Right ventricle myocardium superior (tissue), 1 donor: ENCODE measurements around the gene PIGZ. TPM values are rescaled to one million over a fixed set of nuclear protein-coding genes. Genes with fewer than 3 reads are reported as not detected.

Source experiments
- ATAC-seq: fragments of 200-7000 bp; cut with Tn5 transposase; one replicate; pipeline ENCODE4 v1.9.1; 2020; ENCODE audit warnings: mild to moderate bottlenecking; ENCODE audit not compliant: poor library complexity
- DNase-seq: peaks from one replicate; pipeline ENCODE4 v3.0.0-alpha.2; 2020
- intact Hi-C: fragments of 100-400 bp; cut with DNase I; formaldehyde crosslinking; loops from one replicate; pipeline ENCODE4 v1.11.2; 2022
- long read RNA-seq: library from polyadenylated mRNA; unstranded; transcript quantifications from one replicate; pipeline ENCODE4 v2.0.0, GENCODE V29; 2021
- total RNA-seq: library from RNA; stranded (reverse); fragmentation: NEBNext Ultra II Directional; extraction: Animal tissue kit (Norgen Biotek cat#: 25700); gene quantifications from one replicate; pipeline ENCODE4 v1.2.1, GENCODE V29; 2021
- donor health status: DM: no; HTN: yes; CAD: no; lungs with severe emphysema.

Gene PIGZ
- 2.2 TPM for total RNA-seq
- long read RNA-seq, transcript PIGZ-202 (3 exons, 2,701 nt) = major isoform, 8 of 11 reads
- long read RNA-seq, partial matches to known transcripts = 0 of 11 reads
- long read RNA-seq, other reads (novel, unspliced or antisense) = 2 of 11 reads

GRCh38 chr3:196968233-196969133 lies at the start of gene PIGZ:
Gene PIGZ (minus strand): TSS chr3:196968833. CDS start chr3:196952031, 16,802 bp downstream.
- peak; percentile 69 for DNase-seq
- intact Hi-C loops = no loop called here
- peak; percentile 86 for ATAC-seq

DNA sequence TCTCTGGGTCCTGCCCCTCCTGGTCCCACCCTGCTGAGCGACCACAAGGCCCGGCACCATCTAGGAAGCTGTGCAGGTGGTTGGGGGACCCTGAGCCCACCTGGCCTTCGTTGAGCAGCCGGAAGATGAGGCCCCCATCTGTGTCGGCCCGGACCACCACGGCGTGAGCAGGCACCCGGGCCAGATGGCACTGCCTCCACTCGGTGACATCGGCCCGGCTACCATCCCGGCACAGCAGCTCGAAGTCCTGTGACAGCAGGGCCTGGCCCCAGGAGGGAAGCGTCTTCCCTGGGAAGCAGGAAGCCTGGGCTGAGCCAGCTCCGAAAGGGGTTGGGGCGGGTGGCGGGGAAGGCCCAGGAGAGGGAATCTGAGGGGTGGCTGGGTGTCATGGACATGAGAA lies 48.4 kb upstream of the PIGZ start:
- peak; percentile 30 for DNase-seq
- ATAC-seq = no peak
- intact Hi-C loops = no loop called here

GRCh38 chr3:197015790-197016736 lies 47.4 kb upstream of the PIGZ start:
- intact Hi-C loops = no loop called here
- ATAC-seq = no peak
- DNase-seq = peak; percentile 35

DNA sequence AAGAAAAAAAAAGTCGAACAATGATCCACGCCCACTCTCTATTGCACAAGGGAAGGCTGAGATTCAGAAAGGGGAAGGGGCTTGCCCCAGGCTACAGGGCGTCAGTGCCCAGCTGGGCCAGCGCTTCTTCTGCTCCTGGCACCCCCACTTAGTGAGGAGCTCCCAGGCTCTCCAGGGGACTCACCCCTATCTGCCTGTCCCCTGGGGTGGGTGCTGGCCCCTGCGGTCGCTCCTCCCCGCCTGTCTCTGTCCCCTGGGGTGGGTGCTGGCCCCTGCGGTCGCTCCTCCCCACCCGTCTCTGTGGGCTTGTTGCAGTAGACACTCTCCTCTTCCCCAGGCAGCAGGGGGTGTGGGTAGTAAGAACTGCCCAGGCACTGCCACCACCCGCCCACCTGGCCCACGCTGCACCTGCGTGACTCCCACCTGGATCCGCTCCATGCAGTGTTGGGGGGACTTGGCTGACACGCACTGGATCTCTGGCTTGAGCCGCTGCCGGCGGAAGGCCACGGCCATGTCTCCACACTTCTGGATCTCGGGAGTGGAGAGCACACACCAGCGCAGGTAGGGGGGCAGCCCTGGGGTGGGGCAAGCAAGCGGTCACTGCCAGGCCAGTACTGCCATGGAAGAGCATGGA lies 46.4 kb upstream of the PIGZ start:
- intact Hi-C loops = no loop called here
- ATAC-seq (no peak), DNase-seq (peak; percentile 31)

- ATAC-seq (no peak), DNase-seq (no peak)
- intact Hi-C loops = no loop called here
Measured at GRCh38 chr3:197014024-197014423, 45.4 kb upstream of the PIGZ start.

DNA sequence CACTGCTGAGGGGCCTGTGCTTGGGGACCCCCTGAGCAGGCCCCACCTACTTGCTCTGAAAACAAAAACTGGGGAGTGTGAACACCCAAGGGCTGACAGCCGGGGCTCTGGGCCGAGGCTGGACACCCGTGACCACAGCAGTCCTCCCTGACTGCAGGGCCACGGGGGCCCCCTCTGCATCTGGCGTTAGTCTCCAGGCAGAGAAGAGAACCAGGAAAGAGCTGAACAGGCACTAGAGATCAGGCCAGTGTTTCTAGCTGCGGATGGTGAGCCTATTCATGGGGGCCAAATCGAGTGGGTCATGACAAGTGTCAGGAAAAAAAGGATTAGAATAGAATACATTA lies 43.9 kb upstream of the PIGZ start:
- DNase-seq = no peak
- intact Hi-C loops = no loop called here
- no peak for ATAC-seq

DNA sequence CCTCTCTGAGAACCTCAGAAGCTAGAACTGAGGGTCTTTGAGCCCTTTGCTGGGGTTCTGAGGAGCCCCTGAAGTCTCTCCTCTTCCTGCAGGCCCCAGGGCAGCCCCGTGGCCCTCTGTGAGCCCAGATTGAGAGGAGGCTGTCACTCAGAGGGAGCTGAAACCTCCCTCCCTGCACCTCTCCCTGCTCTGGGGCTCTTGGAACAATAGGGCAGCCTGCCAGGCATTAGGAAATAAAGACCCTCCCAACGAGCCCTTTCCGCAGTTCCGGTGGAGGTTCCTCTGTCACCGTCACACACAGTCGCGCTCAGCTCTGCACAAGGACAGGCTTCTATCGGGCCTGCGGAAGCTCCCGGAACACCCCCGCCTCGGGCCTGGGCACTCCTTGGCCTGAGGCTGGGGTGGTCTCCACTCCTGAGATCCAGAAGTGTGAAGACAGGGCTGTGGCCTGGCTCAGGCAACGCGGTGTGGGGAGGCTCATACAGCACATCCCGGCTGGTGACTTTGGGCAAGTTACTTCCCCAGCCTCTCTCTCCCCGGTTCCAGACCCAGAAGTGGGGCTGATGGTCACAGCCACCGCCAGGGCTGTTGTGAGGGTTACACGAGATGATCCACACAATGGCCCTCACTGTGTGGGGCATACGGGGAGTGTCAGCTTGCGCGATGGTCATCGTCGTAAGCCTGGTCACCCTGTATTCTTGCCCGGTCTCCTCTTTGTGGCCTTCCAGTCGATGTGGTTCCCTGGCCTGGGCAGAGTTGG lies 43.3 kb upstream of the PIGZ start:
- intact Hi-C loops = no loop called here
- DNase-seq (peak; percentile 16), ATAC-seq (no peak)

- peak; percentile 61 for ATAC-seq
- peak; percentile 46 for DNase-seq
Measured at GRCh38 chr3:197010556-197011351, 42.1 kb upstream of the PIGZ start.

DNA sequence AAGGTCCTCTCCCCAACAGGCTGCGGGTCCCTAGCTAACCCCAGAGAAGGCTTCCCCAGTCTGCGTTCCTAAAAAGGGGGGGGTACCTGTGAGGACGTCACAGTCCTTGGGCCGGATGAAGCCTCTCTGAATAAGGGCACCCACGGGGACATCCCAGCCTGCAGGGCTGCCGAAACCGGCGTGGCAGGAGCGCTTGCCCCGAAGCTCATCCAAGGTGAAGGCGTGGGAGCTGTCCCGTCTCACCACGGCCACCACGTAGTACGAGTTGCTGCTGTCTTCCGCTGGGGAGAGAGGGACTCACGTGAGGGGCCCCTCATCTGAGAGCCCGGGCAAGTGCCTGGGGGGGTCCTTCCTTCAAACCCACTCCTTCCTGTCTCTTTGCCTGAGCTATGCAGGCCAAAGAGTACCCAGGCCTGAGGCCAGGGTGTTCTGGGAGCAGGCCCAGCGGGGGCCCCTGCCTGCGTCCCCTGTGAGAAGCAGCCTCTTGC lies 40.9 kb upstream of the PIGZ start:
- ATAC-seq = no peak
- intact Hi-C loops = no loop called here

More at GRCh38 chr3:197010556-197011351, 42.1 kb upstream of the PIGZ start:
- intact Hi-C loops = no loop called here

GRCh38 chr3:197008436-197009209 lies 40.0 kb upstream of the PIGZ start:
- intact Hi-C loops = no loop called here
- ATAC-seq = no peak
- DNase-seq = peak; percentile 30

More for the DNA sequence above, 40.9 kb upstream of the PIGZ start:
- DNase-seq = peak; percentile 21

GRCh38 chr3:197007953-197008352 lies 39.3 kb upstream of the PIGZ start:
- DNase-seq (peak; percentile 9), ATAC-seq (no peak)
- intact Hi-C loops = no loop called here

DNA sequence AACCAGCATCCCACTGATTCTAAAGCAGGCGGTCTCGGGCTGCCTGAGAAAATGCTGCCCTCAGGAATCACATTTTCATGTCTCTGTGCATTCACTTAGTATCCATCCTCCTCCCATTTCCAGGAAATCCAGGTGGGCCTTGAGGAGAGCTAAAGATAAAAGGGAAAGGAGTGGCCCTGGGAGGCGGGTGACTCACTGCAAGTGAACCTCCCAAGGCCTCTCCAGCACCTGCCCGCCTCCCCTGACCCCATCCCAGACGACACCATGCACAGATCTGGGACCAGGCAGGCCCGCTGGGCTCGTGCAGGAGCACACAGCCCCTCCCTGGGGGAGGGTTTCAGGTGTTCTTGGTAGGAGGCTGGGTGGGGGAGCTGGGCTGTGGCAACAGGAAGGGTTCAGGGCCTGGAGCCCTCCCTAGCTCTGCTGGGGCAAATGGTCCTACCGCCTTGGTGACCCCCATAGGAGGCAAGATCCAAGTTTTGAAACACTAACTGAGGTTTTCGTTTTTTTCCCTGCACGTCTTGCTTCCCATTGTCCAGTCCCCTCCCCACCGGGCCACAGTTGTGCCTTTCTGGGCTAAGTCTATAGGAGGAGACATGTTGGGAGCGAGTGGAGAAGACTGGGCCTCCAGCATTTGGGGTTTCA lies 38.8 kb upstream of the PIGZ start:
- ATAC-seq (no peak), DNase-seq (peak; percentile 17)
- intact Hi-C loops = no loop called here

DNA sequence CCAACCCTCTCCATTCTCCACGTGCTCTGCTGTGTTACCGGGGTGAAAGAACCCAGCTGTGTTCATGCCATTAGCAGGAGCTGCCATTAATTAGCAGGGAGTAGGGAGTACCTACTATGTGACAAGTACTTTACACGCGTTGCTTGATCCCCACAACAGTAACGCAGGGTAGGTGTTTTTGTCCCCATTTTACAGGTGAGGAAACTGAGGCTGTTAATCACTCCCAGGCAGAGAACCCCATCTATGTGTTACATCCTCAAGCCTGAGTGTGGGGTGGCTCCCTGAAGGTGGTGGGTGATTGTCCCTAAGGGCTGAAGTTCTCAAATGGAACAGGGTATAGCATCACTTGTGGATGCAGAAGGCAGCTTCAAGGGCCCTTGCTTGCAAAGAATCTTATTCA lies 38.2 kb upstream of the PIGZ start:
- intact Hi-C loops = no loop called here
- DNase-seq (no peak), ATAC-seq (no peak)

DNA sequence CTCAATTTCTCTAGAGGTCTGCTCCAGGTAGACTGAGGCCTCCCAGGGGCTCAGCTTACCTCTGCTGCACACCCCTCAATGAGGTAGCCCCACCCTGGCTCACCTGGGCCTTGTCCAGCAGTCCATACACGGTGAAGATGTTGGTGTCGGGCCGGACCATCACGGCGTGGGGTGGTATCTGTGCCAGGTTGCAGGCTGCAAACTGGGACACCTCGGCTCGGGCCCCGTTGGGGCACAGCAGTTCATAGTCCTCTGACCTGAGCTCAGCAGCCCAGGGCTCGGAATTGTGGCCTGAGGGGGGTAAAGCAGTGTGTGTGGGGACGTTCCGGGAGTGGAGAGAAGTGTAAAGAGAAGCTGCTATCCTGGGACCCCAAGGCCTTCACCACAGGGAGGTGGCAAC lies 37.8 kb upstream of the PIGZ start:
- ATAC-seq (no peak), DNase-seq (peak; percentile 29)
- intact Hi-C loops = no loop called here

GRCh38 chr3:197003461-197004385 lies 35.1 kb upstream of the PIGZ start:
- intact Hi-C loops = loop anchor here (5.0 kb wide), 1 partner anchor 184 kb away; no protein-coding TSS in a partner anchor
- no peak for ATAC-seq

More at GRCh38 chr3:197003461-197004385, 35.1 kb upstream of the PIGZ start:
- peak; percentile 40 for DNase-seq
